ENCODE results near the gene URB2.
A peak's percentile ranks its signal among the peaks of the same experiment; 100 is the strongest.

URB2 gene

DNA sequence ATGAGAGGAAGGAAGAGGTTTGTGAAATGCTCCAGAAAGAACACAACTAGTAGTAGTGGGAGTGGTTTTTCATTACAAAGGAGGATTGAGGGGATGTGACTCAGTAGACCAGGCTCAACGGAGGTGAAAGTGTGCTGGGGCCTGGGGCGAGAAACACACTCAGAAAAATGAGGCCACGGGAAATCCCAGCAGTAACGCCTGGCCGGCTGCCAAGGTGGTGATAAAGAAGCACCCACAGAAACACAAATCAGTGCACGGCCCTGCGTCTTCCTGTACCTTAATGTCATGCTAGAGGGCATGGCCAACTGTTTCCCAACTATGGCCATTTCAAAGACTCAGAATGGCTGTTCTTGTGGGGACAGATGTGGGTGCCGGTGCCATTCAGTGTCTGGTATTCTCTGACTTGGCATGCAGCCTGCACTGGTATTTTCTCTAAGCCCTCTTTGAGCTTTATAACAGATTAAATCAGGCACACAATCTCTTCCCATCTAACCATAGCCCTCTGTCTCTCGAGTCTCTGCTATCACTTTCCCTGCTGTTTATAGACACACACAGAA, 38.2 kb downstream of the URB2 start:
- peaks cover 6% of the 10 kb centered on the region for H3K4me1 ChIP-seq (ENCODE audit: control insufficient read depth, insufficient read depth, low read length, unreplicated experiment)
- H3K27ac ChIP-seq (ENCODE audit: low read depth, low read length), result peak overlapping the region; percentile 12; the same call in 1 of the 2 replicates
- no peaks in the 10 kb centered on the region for H3K27me3 ChIP-seq (ENCODE audit: insufficient read depth, low read length)
- no peak overlapping the region for H2AFZ ChIP-seq (ENCODE audit: low read length, unreplicated experiment)
- H3K4me3 ChIP-seq (ENCODE audit: low read depth, low read length), result no peak overlapping the region
- no peaks in the 10 kb centered on the region for H3K36me3 ChIP-seq (ENCODE audit: insufficient read depth, low read length)
- no peaks in the 10 kb centered on the region for H3K79me2 ChIP-seq (ENCODE audit: control insufficient read depth, insufficient read depth, low read length, unreplicated experiment)

- Histone ChIP-seq H3K4me1 (ENCODE audit: control insufficient read depth, insufficient read depth, low read length, unreplicated experiment) (peaks cover 6% of the 10 kb centered on the region), H2AFZ (ENCODE audit: low read length, unreplicated experiment) (no peak overlapping the region), H3K79me2 (ENCODE audit: control insufficient read depth, insufficient read depth, low read length, unreplicated experiment) (no peaks in the 10 kb centered on the region), H3K27me3 (ENCODE audit: insufficient read depth, low read length) (no peaks in the 10 kb centered on the region), H3K4me3 (ENCODE audit: low read depth, low read length) (no peak overlapping the region), H3K36me3 (ENCODE audit: insufficient read depth, low read length) (no peaks in the 10 kb centered on the region), H3K27ac (ENCODE audit: low read depth, low read length) (no peak overlapping the region)
These were observed 40.0 kb downstream of the URB2 start for GRCh38 chr1:229665912-229666558.

- H3K27me3 ChIP-seq (ENCODE audit: insufficient read depth, low read length), result no peaks in the 10 kb centered on the region
- no peaks in the 10 kb centered on the region for H3K79me2 ChIP-seq (ENCODE audit: control insufficient read depth, insufficient read depth, low read length, unreplicated experiment)
- H3K36me3 ChIP-seq (ENCODE audit: insufficient read depth, low read length), result no peaks in the 10 kb centered on the region
- no peak overlapping the region for H3K4me3 ChIP-seq (ENCODE audit: low read depth, low read length)
- H2AFZ ChIP-seq (ENCODE audit: low read length, unreplicated experiment), result no peak overlapping the region
- no peak overlapping the region for H3K27ac ChIP-seq (ENCODE audit: low read depth, low read length)
- H3K4me1 ChIP-seq (ENCODE audit: control insufficient read depth, insufficient read depth, low read length, unreplicated experiment), result peaks cover 6% of the 10 kb centered on the region
These were observed 40.5 kb downstream of the URB2 start for GRCh38 chr1:229666585-229666984.

DNA sequence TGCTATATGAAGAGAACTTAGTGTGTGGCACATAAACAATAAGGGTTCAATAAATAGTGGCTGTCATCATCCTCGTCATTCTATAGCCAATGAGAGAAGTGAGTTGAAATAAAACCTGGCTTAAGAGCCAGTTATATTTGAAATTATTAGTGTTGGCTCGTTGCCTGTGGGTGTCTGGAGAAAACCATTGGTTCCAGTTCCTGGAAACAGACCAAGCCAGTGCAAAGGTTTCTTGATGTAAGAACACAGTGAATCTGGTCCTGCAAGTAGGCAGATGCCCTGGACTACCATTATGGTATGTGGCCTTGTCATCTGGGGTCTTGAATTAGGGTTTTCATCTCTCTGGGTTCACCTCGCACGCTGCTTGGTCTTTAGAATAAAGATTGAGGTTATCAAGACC, 43.3 kb downstream of the URB2 start:
- H3K4me3 ChIP-seq (ENCODE audit: low read depth, low read length), result no peak overlapping the region
- no peak overlapping the region for H2AFZ ChIP-seq (ENCODE audit: low read length, unreplicated experiment)
- no peak overlapping the region for H3K27ac ChIP-seq (ENCODE audit: low read depth, low read length)
- no peaks in the 10 kb centered on the region for H3K27me3 ChIP-seq (ENCODE audit: insufficient read depth, low read length)
- no peaks in the 10 kb centered on the region for H3K4me1 ChIP-seq (ENCODE audit: control insufficient read depth, insufficient read depth, low read length, unreplicated experiment)
- H3K36me3 ChIP-seq (ENCODE audit: insufficient read depth, low read length), result no peaks in the 10 kb centered on the region
- no peaks in the 10 kb centered on the region for H3K79me2 ChIP-seq (ENCODE audit: control insufficient read depth, insufficient read depth, low read length, unreplicated experiment)

DNA sequence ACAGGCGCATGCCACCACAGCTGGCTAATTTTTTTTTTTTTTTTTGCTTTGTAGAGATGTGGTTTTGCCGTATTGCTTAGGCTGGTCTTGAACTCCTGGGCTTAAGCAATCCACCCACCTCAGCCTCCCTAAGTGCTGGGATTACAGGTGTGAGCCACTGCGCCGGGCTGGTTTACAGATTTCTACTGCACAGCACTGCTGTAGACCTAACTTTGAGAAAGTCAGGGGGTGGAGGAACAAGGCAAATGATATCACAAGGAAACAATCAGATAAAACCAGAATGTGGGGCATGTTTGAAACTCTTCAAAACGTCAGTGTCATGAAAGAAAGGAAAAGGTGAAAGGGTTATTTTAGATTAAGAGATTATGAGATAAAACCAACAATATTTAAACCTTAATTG, 45.3 kb downstream of the URB2 start:
- H3K27ac ChIP-seq (ENCODE audit: low read depth, low read length), result no peak overlapping the region
- H3K4me1 ChIP-seq (ENCODE audit: control insufficient read depth, insufficient read depth, low read length, unreplicated experiment), result no peaks in the 10 kb centered on the region
- no peak overlapping the region for H3K4me3 ChIP-seq (ENCODE audit: low read depth, low read length)
- H2AFZ ChIP-seq (ENCODE audit: low read length, unreplicated experiment), result no peak overlapping the region
- no peaks in the 10 kb centered on the region for H3K36me3 ChIP-seq (ENCODE audit: insufficient read depth, low read length)
- H3K27me3 ChIP-seq (ENCODE audit: insufficient read depth, low read length), result no peaks in the 10 kb centered on the region
- no peaks in the 10 kb centered on the region for H3K79me2 ChIP-seq (ENCODE audit: control insufficient read depth, insufficient read depth, low read length, unreplicated experiment)

DNA sequence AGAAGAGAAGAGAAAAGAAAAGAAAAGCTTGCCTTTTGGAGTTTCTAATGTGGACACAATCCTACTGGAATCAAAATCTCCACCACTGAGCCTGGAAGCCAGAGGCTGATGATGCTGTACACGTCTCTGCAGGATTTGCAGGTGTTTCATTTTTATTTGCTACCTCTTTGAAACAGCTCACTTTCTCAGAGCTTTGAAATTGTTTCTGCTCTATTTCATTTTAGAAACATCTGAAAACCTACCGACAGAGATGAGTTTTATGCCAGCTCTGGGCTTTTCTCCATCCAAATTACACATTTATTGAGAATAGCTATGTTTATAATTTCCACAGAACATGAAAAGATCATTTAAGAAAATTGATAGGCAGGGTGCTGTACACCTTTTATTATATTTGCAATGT, 46.2 kb downstream of the URB2 start:
- H3K27me3 ChIP-seq (ENCODE audit: insufficient read depth, low read length), result no peaks in the 10 kb centered on the region
- H3K4me1 ChIP-seq (ENCODE audit: control insufficient read depth, insufficient read depth, low read length, unreplicated experiment), result no peaks in the 10 kb centered on the region

GRCh38 chr1:229674042-229674441, 48.0 kb downstream of the URB2 start:
- Histone ChIP-seq H3K36me3 (ENCODE audit: insufficient read depth, low read length) (no peaks in the 10 kb centered on the region), H3K27ac (ENCODE audit: low read depth, low read length) (no peak overlapping the region), H3K27me3 (ENCODE audit: insufficient read depth, low read length) (no peaks in the 10 kb centered on the region), H2AFZ (ENCODE audit: low read length, unreplicated experiment) (no peak overlapping the region), H3K79me2 (ENCODE audit: control insufficient read depth, insufficient read depth, low read length, unreplicated experiment) (no peaks in the 10 kb centered on the region), H3K4me1 (ENCODE audit: control insufficient read depth, insufficient read depth, low read length, unreplicated experiment) (no peaks in the 10 kb centered on the region), H3K4me3 (ENCODE audit: low read depth, low read length) (no peak overlapping the region)

More for the DNA sequence above, 46.2 kb downstream of the URB2 start:
- Histone ChIP-seq H3K27ac (ENCODE audit: low read depth, low read length) (no peak overlapping the region), H3K36me3 (ENCODE audit: insufficient read depth, low read length) (no peaks in the 10 kb centered on the region), H3K79me2 (ENCODE audit: control insufficient read depth, insufficient read depth, low read length, unreplicated experiment) (no peaks in the 10 kb centered on the region), H3K4me3 (ENCODE audit: low read depth, low read length) (no peak overlapping the region), H2AFZ (ENCODE audit: low read length, unreplicated experiment) (no peak overlapping the region)

DNA sequence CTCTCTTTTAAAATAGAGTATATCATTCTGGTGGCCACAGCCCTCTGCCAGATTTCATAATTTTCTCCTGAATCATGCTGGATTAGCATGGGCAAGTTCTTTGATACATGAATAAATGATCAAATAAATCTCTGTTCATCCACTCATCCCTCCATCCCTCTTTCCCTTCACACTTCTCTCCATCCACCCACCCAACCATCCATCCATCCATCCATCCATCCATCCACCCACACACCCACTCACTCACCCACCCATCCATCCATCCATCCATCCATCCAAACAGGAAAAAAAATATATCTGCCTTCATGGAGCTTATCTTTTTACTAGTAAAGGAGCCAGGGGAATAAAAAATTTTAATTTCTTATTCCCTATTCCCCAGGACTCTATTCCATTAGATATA, 49.3 kb downstream of the URB2 start:
- Histone ChIP-seq H3K79me2 (ENCODE audit: control insufficient read depth, insufficient read depth, low read length, unreplicated experiment) (no peaks in the 10 kb centered on the region), H3K4me1 (ENCODE audit: control insufficient read depth, insufficient read depth, low read length, unreplicated experiment) (no peaks in the 10 kb centered on the region), H2AFZ (ENCODE audit: low read length, unreplicated experiment) (no peak overlapping the region), H3K4me3 (ENCODE audit: low read depth, low read length) (no peak overlapping the region), H3K27me3 (ENCODE audit: insufficient read depth, low read length) (no peaks in the 10 kb centered on the region), H3K36me3 (ENCODE audit: insufficient read depth, low read length) (no peaks in the 10 kb centered on the region), H3K27ac (ENCODE audit: low read depth, low read length) (no peak overlapping the region)

DNA sequence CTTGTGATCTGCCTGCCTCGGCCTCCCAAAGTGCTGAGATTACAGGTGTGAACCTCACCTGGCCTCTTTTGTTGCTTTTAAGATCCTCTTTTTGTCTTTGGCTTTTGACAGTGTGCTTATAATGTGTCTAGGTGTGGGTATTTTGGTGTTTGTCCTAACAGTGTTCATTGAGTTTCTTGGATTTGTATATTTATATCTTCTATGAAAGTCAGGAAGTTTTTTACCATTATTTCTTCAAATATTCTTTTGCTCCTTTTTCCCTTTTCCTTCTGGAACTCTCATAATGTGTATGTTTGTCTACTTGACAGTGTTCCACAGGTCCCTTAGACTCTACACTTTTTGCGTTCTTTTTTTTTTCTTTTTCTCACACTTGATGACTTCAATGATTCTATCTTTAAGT, 59.1 kb downstream of the URB2 start:
- H3K36me3 ChIP-seq (ENCODE audit: insufficient read depth, low read length), result no peaks in the 10 kb centered on the region
- no peaks in the 10 kb centered on the region for H3K27me3 ChIP-seq (ENCODE audit: insufficient read depth, low read length)
- no peaks in the 10 kb centered on the region for H3K79me2 ChIP-seq (ENCODE audit: control insufficient read depth, insufficient read depth, low read length, unreplicated experiment)
- H3K4me1 ChIP-seq (ENCODE audit: control insufficient read depth, insufficient read depth, low read length, unreplicated experiment), result no peaks in the 10 kb centered on the region
- H3K27ac ChIP-seq (ENCODE audit: low read depth, low read length), result no peak overlapping the region
- no peak overlapping the region for H3K4me3 ChIP-seq (ENCODE audit: low read depth, low read length)
- no peak overlapping the region for H2AFZ ChIP-seq (ENCODE audit: low read length, unreplicated experiment)

DNA sequence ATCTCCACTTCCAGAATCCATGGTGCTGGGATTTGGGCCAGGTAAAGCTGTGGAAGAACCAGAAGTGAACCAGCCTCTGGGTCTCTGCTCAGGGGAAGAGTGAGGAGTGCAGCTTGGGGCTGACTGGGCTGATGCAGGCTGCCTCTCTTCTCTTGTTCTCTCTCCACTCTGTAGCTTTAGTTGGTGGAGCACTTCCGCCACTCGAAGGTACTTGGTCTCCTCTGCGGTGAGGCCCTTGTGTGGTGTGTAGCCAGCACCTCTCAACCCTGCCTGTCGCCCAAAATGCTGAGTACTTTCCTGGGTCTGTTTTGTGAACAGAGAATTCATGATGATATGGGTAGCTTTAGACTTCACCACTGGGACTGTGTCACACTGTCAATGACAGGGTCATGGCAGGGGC, 63.2 kb downstream of the URB2 start:
- H3K4me1 ChIP-seq (ENCODE audit: control insufficient read depth, insufficient read depth, low read length, unreplicated experiment), result peaks cover under 1% of the 10 kb centered on the region
- H3K79me2 ChIP-seq (ENCODE audit: control insufficient read depth, insufficient read depth, low read length, unreplicated experiment), result no peaks in the 10 kb centered on the region
- H2AFZ ChIP-seq (ENCODE audit: low read length, unreplicated experiment), result no peak overlapping the region
- no peak overlapping the region for H3K4me3 ChIP-seq (ENCODE audit: low read depth, low read length)
- no peaks in the 10 kb centered on the region for H3K36me3 ChIP-seq (ENCODE audit: insufficient read depth, low read length)
- H3K27me3 ChIP-seq (ENCODE audit: insufficient read depth, low read length), result no peaks in the 10 kb centered on the region
- no peak overlapping the region for H3K27ac ChIP-seq (ENCODE audit: low read depth, low read length)

DNA sequence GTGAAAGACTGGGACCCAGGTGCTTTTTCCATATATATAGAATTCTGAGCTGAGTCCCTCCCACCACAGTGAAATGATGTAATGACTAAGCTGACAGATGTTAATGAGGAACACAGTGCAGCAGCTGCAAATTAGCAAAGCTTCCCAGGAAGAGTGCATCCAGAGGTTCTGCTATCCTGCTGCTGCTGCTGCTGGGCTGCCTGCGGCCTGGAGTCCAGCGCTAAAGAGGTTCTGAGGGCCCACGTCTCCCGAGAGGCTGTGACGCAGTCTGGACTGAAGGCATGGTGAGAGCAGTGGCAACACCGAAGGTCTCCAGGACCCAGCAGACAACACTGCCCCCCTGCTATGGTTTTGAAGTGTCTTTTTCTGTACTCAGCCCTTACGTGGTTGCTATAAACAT, 63.9 kb downstream of the URB2 start:
- H3K4me1 ChIP-seq (ENCODE audit: control insufficient read depth, insufficient read depth, low read length, unreplicated experiment), result peaks cover 7% of the 10 kb centered on the region
- H2AFZ ChIP-seq (ENCODE audit: low read length, unreplicated experiment), result no peak overlapping the region
- H3K36me3 ChIP-seq (ENCODE audit: insufficient read depth, low read length), result no peaks in the 10 kb centered on the region
- H3K27me3 ChIP-seq (ENCODE audit: insufficient read depth, low read length), result no peaks in the 10 kb centered on the region
- H3K27ac ChIP-seq (ENCODE audit: low read depth, low read length), result no peak overlapping the region
- H3K4me3 ChIP-seq (ENCODE audit: low read depth, low read length), result no peak overlapping the region
- H3K79me2 ChIP-seq (ENCODE audit: control insufficient read depth, insufficient read depth, low read length, unreplicated experiment), result no peaks in the 10 kb centered on the region
